HepG2 (cell line): ENCODE measurements around the gene ZNF783. TPM values are rescaled to one million over a fixed set of nuclear protein-coding genes. Genes with fewer than 3 reads are reported as not detected.

ENCODE experiments used
- GABPA ChIP-seq, 2 experiments: IDR thresholded peaks; 2 replicates each; pipeline ENCODE4 v1.6.1; 2011 to 2016; ENCODE audit warnings: low read depth in 2 of 2, low read length in 1 of 2, missing biosample characterization in 1 of 2, missing genetic modification characterization in 1 of 2
- GMEB1 ChIP-seq: sonication (generic); formaldehyde crosslinking; IDR thresholded peaks from 2 replicates; pipeline ENCODE4 v1.5.1; 2020; ENCODE audit warnings: missing genetic modification reagents, mild to moderate bottlenecking, borderline replicate concordance
- HDAC2 ChIP-seq: sonication (generic); formaldehyde crosslinking; IDR thresholded peaks from 2 replicates; pipeline ENCODE4 v1.4.0; 2020; ENCODE audit warnings: missing genetic modification reagents
- MLXIP ChIP-seq: sonication (generic); formaldehyde crosslinking; IDR thresholded peaks from 2 replicates; pipeline ENCODE4 v1.9.0; 2021; ENCODE audit warnings: missing genetic modification reagents, borderline replicate concordance
- PLRG1 ChIP-seq: fragments of 450-650 bp; conservative IDR thresholded peaks from 2 replicates; pipeline ENCODE4 v1.6.1; 2016
- RAD51 ChIP-seq: fragments of 450-650 bp; IDR thresholded peaks from 2 replicates; pipeline ENCODE4 v1.6.1; 2016; ENCODE audit warnings: borderline replicate concordance
- REXO4 ChIP-seq: sonication (generic); formaldehyde crosslinking; IDR thresholded peaks from 2 replicates; pipeline ENCODE4 v1.8.0; 2022; ENCODE audit warnings: missing genetic modification reagents, mild to moderate bottlenecking, borderline replicate concordance
- SMC3 ChIP-seq: IDR thresholded peaks from 2 replicates; pipeline ENCODE4 v1.6.1; 2011; ENCODE audit warnings: low read length, improper control_type of control experiment
- SP140L ChIP-seq: sonication (generic); formaldehyde crosslinking; IDR thresholded peaks from 2 replicates; pipeline ENCODE4 v1.4.0; 2020; ENCODE audit warnings: missing genetic modification reagents, borderline replicate concordance
- SUZ12 ChIP-seq: fragments of 150-350 bp; IDR thresholded peaks from 2 replicates; pipeline ENCODE4 v1.6.1; 2014; ENCODE audit warnings: low read depth, low read length
- ZBTB38 ChIP-seq: sonication (generic); formaldehyde crosslinking; IDR thresholded peaks from 2 replicates; pipeline ENCODE4 v1.5.1; 2020; ENCODE audit warnings: mild to moderate bottlenecking, missing genetic modification reagents
- ZBTB42 ChIP-seq: sonication (generic); formaldehyde crosslinking; IDR thresholded peaks from 2 replicates; pipeline ENCODE4 v1.5.0; 2020; ENCODE audit warnings: mild to moderate bottlenecking, missing genetic modification reagents
- ZNF225 ChIP-seq: sonication (generic); formaldehyde crosslinking; IDR thresholded peaks from 2 replicates; pipeline ENCODE4 v1.4.0; 2020; ENCODE audit warnings: mild to moderate bottlenecking, missing genetic modification reagents
- ZNF256 ChIP-seq: sonication (generic); formaldehyde crosslinking; conservative IDR thresholded peaks from 2 replicates; pipeline ENCODE4 v1.4.0; 2020; ENCODE audit warnings: missing genetic modification reagents
- ZNF263 ChIP-seq: sonication (generic); formaldehyde crosslinking; IDR thresholded peaks from 2 replicates; pipeline ENCODE4 v1.4.0; 2020; ENCODE audit warnings: missing genetic modification reagents
- ZNF503 ChIP-seq: sonication (generic); formaldehyde crosslinking; IDR thresholded peaks from 2 replicates; pipeline ENCODE4 v1.4.0; 2020; ENCODE audit warnings: missing genetic modification reagents
- ZNF564 ChIP-seq: sonication (generic); formaldehyde crosslinking; IDR thresholded peaks from 2 replicates; pipeline ENCODE4 v1.8.1; 2023; ENCODE audit warnings: mild to moderate bottlenecking, missing genetic modification reagents
- ZNF720 ChIP-seq: sonication (generic); formaldehyde crosslinking; IDR thresholded peaks from 2 replicates; pipeline ENCODE4 v1.4.0; 2020; ENCODE audit warnings: missing genetic modification reagents
- ZNF766 ChIP-seq: sonication (generic); formaldehyde crosslinking; IDR thresholded peaks from 2 replicates; pipeline ENCODE4 v1.5.0; 2020; ENCODE audit warnings: missing genetic modification reagents, borderline replicate concordance
- ZNF792 ChIP-seq: IDR thresholded peaks from 2 replicates; pipeline ENCODE4 v1.6.1; 2016
- polyA plus RNA-seq, 8 experiments: library from polyadenylated mRNA; depleted of rRNA in 3 of 8; stranded (reverse) in 7 of 8; unstranded in 1 of 8; fragments of >200 nt; fragmentation: Illumina TruSeq in 4 of 8; extraction: Trizol in 4 of 8; gene quantifications; 2 replicates each; pipeline versions ENCODE4 v1.2.1 to v1.2.3, GENCODE V29; 2011 to 2016; ENCODE audit warnings: low read depth in 4 of 8, missing spikeins in 1 of 8, mixed read lengths in 1 of 8; ENCODE audit not compliant: insufficient read depth in 1 of 8
- total RNA-seq, 5 experiments: library from RNA; depleted of rRNA; stranded (reverse); fragments of >200 nt; fragmentation: Illumina TruSeq; extraction: Trizol; gene quantifications; 2 replicates each; pipeline ENCODE4 v1.2.3, GENCODE V29; 2016; ENCODE audit warnings: low read depth in 1 of 5
- TF ChIP-seq, protein P1 (sequence below): IDR thresholded peaks from 2 replicates; pipeline ENCODE4 v1.6.1; 2016; ENCODE audit warnings: missing genetic modification reagents, missing compliant biosample characterization
- TF ChIP-seq, protein P2 (sequence below): IDR thresholded peaks from 2 replicates; pipeline ENCODE4 v1.6.1; 2018; ENCODE audit warnings: missing genetic modification reagents, mild to moderate bottlenecking, missing compliant biosample characterization

Gene ZNF783
- total and polyA plus RNA-seq, 2 of the 13 experiments (the other 11 are each of a cell fraction or from before 2014, with no cell fraction given): 4.1 to 5.2 TPM

DNA sequence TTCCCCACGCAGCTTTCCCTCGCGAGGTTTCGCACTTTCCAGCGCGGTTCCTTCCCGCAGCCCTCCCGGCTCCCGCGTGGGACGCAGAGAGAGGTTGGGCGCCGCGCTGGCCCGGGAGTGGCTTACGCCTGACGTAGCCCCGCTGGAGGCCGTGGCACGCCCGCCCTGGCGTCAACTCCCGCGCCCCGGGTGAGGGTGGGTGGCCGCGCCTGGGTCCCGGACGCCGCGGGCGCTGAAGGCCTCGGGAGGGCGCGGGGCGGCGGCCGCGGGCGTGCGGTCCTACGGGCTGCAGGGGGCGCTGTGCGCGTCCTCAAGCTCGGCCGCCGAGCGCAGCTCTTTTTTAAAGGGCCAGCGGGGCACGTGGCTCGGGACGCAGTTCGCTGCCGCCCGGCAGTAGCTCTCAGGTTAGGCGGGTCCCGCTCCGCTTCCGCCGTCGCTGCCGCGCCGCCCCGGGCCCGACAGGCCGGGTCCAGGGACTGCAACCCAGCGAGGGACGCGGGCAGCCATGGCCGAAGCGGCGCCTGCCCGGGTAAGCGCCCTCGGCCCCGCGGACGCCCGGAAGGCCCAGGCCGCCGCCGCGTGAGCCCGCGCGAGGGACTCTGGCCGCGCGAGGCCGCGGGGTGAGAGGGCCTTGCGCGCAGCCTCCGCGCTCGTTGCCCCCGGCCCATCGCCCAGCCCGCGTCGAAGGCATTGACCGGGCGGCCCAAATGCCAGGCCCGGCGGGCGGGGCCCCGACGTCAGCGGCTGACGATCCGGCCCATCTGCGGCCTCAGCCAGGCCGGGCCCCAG lies at the start of gene ZNF783 (continued):
- TF ChIP-seq, protein P1, sequence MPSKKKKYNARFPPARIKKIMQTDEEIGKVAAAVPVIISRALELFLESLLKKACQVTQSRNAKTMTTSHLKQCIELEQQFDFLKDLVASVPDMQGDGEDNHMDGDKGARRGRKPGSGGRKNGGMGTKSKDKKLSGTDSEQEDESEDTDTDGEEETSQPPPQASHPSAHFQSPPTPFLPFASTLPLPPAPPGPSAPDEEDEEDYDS (CRISPR knock-in tag): no peak
- TF ChIP-seq HDAC2 (CRISPR knock-in tag): peak; percentile 61
- TF ChIP-seq REXO4 (CRISPR knock-in tag): peak; percentile 42; the same call in 1 of the 2 replicates
- TF ChIP-seq SUZ12: no peak
- TF ChIP-seq ZNF263 (CRISPR knock-in tag): no peak
- TF ChIP-seq ZBTB42 (CRISPR knock-in tag): peak; percentile 58
- TF ChIP-seq SP140L (CRISPR knock-in tag): peak; percentile 76; the same call in 1 of the 2 replicates
- no peak for TF ChIP-seq ZNF256
- no peak for TF ChIP-seq PLRG1
- TF ChIP-seq GABPA (IDR thresholded peaks at IDR 0.05; ENCODE audit: low read depth, low read length): no peak
- no peak for TF ChIP-seq GABPA (CRISPR knock-in tag; IDR thresholded peaks at IDR 0.05; ENCODE audit: low read depth)
- peak; percentile 79; the same call in 1 of the 2 replicates for TF ChIP-seq ZBTB38 (CRISPR knock-in tag)
- TF ChIP-seq ZNF503 (CRISPR knock-in tag): 0 out of 2 replicates have a peak, but pooled peaks have one; percentile 45
- TF ChIP-seq SMC3: no peak
- no peak; the same call in 1 of the 2 replicates for TF ChIP-seq MLXIP (CRISPR knock-in tag)
- TF ChIP-seq ZNF766 (CRISPR knock-in tag): peak; percentile 98
- no peak for TF ChIP-seq RAD51
- TF ChIP-seq GMEB1: 0 out of 2 replicates have a peak, but pooled peaks have one; percentile 46
- TF ChIP-seq ZNF720 (CRISPR knock-in tag): no peak
- peak; percentile 78; the same call in 1 of the 2 replicates for TF ChIP-seq ZNF225 (CRISPR knock-in tag)
- TF ChIP-seq ZNF792: 0 out of 2 replicates have a peak, but pooled peaks have one; percentile 38
- TF ChIP-seq, protein P2, sequence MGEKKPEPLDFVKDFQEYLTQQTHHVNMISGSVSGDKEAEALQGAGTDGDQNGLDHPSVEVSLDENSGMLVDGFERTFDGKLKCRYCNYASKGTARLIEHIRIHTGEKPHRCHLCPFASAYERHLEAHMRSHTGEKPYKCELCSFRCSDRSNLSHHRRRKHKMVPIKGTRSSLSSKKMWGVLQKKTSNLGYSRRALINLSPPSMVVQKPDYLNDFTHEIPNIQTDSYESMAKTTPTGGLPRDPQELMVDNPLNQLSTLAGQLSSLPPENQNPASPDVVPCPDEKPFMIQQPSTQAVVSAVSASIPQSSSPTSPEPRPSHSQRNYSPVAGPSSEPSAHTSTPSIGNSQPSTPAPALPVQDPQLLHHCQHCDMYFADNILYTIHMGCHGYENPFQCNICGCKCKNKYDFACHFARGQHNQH (CRISPR knock-in tag): peak; percentile 49; the same call in 1 of the 2 replicates
- peak; percentile 91 for TF ChIP-seq ZNF564
